Renal cortical epithelial cell (primary cell): ENCODE measurements around the gene TTLL3. TPM values are rescaled to one million over a fixed set of nuclear protein-coding genes. Genes with fewer than 3 reads are reported as not detected.
A peak's percentile ranks its signal among the peaks of the same experiment; 100 is the strongest.
"Not testable (repeated sequence)": the region's sequence is repeated elsewhere in the genome, so short reads cannot be mapped to it uniquely, and the experiment has no call there.

Source experiments
- DNase-seq: peaks from one replicate; pipeline ENCODE4 v3.0.0-alpha.2; 2011; ENCODE audit warnings: low read depth
- total RNA-seq: library from RNA; depleted of rRNA; stranded (reverse); fragments of >200 nt; gene quantifications from 2 replicates; pipeline ENCODE4 v1.2.3, GENCODE V29; 2014

TTLL3 gene
- total RNA-seq, 1 donor from 2014 or later = 33.6 TPM

DNA sequence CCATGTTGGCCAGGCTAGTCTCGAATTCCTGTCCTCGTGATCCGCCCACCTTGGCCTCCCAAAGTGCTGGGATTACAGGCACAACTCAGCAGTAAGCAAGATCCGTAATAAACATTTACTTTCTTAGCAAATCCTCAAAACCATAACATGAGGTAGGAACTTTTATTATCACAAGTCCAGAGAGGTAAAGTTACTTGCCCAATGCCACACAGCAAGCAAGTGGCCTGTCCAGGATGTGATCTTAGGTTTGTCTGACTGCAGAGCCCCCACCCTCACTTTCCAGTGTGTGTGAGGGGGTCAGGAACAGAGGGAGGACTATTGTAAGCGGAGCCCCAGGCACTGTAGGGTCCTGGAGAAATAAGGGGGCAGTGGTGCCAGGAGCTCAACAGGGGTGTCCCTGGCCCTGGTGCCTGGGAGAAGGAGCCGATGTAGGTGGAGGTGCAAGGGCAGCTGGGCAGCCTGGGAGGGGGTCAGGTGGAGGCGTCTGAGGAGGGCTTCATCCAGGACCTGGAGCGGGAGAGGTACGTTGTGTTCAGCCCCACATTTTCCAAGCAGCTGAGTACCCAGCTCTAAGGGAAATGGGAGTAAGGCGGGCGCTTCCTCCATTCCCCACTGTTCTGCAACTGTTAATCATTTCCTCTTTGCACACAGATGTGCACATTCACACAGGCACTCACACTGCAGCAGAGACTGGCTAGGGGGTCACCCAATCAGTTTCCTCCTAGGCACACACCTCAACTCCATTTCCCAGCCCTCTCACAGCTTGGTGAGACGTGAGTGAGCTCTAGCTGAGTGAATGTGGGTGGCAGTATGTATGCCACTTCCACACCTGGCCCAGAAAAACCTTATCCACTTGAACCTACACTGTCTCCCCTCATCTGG lies 27.9 kb downstream of the TTLL3 start:
- no peak for DNase-seq

DNA sequence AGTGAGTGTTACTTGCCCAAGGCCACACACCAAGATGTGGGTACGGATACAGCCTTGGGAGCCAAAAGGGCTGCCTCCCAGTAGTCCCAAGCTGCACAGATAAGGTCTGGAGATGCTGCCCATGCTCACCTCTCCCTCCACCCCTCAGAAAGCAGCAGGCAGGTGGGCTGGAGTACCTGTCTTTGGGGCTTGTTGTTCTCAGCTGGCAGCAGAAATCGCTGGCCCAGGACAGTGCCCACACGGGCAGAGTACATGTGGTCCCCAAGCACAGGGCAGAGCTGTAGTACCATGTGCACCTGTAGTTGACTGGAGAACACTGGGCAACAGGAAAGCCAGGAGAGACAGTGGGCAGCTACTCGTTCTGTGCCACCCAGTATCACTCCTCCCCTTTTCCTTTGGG lies 28.8 kb downstream of the TTLL3 start:
- DNase-seq = no peak

DNA sequence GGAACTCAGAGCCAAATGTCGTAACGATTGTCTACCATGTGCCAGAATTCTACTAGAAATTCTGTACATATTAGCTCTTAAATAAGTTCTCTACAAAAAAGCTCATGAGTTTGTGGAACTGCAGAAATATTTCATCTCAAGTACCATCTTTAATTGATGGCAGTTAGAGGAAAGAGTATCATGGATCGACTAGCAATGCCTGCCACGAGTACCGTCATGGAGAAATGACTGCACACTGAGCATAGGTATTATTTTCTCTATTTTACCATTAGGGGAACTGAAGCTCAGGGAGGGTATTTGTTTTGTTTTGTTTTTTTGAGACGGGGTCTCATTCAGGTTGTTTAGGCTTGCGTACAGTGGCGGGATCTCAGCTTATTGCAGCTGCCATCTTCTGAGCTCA lies 31.0 kb downstream of the TTLL3 start:
- DNase-seq = no peak

DNA sequence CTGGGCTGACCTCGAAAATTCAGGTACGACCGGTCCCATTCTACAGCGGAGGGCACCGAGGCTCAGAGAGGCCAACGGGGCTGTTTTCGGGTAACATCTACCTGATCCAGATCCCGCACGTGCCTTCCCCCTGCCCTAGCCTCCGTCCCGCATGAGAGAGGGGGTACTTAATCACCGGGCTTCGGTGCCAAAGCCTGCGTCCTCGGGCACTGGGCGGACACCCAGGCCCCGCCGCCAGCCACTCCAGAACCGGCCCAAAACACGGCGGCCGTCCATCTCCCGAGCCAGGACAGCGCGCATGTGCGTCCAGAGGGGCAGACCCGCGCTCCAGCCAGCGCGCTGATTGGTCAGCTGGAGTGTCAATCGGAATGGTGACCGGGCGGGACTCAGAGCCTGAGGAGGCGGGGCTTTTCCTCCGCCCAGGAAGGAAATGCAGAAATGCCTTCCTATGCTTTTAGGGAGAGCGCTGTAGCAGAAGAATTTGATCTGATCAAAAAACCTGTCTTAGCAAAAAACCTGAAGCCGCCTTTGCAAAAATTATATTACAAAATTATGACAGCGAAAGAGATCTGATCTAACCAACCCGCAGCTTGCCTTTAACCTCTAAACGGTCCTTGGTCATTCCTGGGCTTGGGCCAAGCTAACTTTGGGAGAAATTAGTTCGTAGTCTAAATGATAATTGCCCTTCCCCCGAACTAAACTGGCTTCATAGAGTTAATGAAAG lies 33.8 kb downstream of the TTLL3 start, which contains the start of gene RPUSD3:
RPUSD3 (minus strand) TSS at position 294 of the 724 bp plus-strand sequence; CDS start at position 276, 18 bp downstream.
- peak; percentile 80 for DNase-seq

DNA sequence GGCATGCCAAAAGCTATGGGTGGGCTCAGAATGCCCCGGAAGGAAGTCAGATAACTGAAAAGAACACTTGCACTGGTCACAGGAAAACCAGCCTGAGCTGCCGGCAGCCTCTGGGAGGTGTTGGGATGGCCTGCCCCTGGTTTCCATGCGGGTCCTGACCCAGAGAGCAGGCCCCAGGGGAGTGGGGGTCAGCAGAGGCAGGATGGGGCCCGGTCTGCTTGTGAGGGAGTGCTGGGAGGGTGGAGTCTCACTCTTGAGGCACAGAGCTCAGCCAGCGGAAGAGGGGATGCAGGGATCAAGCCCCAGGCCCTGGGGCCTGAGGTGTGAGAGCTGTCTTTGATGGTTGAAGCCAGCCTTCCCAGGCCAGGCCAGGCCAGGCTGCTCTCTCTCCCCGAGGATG lies 36.2 kb downstream of the TTLL3 start:
- DNase-seq = no peak

DNA sequence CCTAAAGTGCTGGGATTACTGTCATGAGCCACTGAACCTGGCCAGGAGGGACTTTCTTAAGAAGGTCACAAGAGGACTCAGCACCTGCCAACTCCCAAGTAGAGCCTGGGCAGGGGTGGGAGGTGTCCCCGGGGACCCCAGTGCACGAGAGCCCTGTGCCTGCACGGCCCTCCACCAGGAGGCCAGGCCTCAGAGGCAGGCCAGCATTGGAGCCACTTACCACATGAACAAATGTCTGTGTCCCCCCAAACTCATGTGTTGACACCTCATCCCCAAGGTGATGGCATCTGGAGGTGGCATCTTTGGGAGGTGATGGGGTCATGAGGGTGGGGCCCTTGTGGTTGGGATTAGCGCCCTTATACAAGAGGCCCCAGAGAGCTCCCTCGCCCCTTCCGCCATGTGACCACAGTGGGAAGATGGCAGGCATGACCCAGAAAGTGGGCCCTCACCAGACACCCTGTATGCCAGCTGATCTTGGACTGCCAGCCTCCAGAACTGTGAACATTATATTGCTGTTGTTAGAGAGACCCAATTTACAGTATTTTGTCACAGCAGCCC lies 36.9 kb downstream of the TTLL3 start:
- DNase-seq = no peak

DNA sequence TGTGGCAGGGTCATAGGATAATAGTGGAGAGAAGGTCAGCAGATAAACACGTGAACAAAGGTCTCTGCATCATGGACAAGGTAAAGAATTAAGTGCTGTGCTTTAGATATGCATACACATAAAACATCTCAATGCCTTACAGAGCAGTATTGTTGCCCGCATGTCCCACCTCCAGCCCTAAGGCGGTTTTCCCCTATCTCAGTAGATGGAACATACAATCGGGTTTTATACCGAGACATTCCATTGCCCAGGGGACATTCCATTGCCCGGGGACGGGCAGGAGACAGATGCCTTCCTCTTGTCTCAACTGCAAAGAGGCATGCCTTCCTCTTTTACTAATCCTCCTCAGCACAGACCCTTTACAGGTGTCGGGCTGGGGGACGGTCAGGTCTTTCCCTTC lies 37.8 kb downstream of the TTLL3 start:
- DNase-seq = not testable (repeated sequence)

DNA sequence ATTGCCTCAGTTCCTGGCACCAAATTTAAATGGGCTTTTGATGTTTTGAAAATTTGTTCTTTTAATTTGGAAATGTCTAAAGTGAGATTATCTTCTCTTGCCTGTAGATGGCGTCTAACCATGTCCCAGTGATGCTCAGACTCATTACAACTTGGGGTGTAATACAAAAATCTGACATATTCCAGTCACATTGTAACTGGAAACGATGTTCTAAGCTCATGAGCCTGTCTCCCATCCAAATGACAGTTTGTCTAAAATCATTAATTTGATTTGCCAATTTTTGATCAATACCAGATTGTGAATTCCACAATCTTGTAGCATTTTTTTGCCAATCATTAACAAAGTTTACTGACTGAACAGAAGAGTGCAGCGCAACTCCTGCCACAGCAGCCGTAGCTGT lies 38.8 kb downstream of the TTLL3 start:
- DNase-seq = peak; percentile 32

DNA sequence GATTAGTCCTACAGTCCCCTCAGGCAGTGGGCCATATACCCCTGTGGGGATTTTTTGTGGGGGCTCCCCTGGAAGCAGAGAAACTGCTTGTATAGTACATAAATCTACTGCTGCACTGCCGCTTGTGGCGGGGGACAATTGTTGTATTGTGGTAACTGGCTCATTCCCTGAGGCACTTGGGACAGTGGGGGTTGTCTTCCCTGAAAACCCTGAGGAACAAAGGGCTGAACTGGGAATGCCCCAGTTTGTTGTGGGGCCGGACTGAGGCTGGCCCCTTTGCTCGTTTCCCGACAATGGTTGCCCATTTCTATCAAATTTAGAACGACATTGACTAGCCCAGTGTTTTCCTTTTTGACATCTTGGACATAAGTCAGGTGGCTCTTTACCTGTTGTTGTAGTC lies 41.3 kb downstream of the TTLL3 start:
- DNase-seq = not testable (repeated sequence)

DNA sequence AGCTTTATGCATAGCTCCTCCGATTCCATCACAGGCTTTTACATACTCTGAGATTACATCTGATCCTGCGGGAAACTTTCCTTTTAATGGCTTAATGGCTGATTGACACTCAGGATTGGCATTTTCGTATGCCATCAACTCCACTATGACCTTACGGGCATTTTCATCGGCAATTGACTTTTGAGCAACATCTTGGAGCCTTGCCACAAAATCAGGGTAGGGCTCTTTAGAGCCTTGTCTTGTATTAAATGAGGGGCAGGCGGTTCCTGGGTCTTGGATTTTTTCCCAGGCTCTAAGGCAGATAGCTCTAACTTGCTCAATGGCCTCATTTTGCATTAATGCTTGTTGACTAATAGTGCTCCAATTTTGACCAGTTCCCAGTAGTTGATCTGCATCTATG lies 41.9 kb downstream of the TTLL3 start:
- DNase-seq = peak; percentile 47

DNA sequence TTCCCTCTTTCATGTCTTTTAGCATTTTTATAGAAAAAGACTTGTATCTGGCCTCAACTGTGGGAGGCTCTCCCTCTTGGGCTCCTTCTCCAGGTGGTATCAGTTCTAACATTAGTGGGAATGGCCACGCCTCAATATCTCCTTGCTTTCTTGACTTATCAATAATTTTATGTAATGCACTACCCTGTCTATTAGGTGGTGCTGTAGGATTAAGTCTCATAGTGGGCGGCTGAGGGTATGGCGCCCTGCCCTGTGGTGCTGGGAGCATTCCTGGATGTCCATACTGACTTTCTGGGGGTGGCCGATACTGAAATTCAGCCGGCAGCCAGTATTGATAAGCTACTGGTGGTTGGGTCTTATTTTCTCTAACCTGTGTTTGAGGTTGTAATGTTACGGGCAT lies 42.5 kb downstream of the TTLL3 start:
- DNase-seq = no peak

DNA sequence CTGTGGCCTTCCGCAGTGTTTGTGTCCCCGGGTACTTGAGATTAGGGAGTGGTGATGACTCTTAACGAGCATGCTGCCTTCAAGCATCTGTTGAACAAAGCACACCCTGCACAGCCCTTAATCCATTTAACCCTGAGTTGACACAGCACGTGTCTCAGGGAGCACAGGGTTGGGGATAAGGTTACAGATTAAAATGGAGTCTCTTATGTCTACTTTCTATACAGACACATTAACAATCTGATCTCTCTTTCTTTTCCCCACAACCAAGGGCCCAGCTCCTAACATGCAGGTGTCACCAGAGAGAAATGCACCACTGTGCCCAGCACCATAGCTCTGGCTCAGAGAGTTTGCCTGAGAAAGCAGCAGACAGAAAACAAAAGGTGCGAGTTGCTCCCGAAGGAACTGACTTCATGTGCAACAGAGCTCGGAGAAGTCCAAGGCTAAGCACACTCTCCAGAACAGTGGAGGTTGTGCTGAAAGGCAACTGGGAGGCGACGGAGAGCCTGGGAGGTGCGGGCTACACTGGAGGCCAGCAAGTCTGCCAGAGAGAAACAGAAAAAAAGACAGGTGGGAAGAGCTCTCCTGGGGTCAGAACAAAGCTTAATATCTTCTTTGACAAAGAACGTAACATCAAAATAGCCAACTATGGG lies 44.4 kb downstream of the TTLL3 start:
- DNase-seq = not testable (repeated sequence)

DNA sequence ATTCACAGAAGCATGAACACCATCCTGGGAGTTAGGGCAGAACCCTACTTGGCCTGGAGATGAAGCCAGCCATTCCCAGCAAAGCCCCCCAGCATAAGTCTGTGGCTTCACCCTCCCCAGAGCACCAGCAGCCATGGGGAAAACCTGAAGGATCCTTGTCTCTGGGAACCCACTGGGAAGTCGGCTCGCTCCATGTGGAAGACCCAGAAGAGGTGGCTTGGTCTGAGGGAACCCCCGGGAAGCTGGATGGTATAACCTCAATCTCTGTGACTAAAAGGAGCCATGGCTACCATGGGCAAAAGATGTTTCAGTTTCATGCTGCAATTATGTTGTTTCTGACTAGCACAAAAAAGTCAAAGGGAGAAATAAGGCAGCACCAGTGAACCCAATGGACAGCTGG lies 45.5 kb downstream of the TTLL3 start:
- no peak for DNase-seq

DNA sequence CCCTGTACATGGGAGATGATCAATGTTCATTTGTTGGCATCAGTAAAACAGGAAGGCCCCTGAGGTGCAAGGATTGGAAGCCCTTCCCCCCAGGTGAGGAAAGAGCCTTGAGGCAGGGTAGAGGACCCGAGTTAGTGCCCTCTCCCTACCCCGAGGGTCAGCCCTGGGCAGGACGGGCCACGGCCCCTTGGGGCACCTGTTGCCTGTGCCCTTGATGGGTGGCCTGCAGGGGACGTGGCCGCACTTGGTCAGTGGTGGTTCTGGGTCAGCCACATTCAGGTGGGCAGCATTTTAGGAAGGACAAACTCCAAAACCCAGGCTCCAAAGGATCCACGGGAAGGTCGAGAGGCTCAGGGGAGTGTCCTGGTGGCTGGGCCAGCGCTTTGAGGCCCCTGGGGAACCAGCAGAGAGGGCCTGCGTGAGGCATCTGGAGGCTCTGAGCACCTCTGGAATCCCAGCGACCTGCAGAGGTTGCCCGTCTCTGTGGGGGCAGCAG lies 49.5 kb downstream of the TTLL3 start:
- no peak for DNase-seq

DNA sequence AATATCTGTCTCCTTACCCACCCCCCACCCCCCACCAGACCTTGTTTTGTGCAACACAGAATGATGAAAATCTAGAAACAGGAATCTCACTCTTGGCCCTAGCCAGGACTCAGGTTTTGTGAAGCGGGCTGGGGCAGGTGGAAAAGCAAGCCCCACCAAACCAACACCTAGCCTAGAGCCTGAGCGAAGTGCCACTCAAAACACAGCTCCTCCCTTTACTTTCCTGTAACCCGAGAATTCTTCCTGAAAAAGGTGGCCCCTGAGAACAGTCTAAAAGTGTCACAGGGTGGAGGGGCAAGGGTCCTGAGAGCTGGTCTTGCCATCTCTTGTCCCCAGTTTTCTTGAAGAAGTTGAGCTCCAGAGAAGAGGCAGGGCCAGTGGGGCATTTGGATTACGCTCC lies 51.1 kb downstream of the TTLL3 start:
- no peak for DNase-seq

DNA sequence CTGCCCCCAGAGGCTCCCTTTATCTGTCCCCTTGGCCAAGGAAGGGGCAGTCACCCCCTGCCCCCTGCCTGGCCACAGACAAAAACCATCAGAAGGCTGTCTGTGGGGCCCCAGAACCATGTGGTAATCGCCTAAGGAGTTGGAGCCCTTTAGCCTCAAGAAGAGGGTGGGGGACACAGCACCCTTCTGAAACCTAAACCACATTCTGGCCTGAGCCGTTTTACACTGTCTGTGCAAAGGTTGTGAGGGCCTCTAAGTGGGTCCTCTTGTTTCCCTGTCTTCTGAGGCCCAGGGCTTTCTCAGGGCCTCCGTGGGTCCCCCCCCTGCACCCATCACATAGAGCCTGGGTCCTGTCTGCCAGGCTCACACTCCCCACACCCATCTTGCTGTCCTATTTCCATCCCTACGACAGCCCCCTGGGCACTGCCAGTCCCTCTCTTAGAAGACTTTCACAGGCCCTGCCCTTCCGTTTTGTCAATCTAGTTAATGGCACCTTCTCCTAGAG lies 51.6 kb downstream of the TTLL3 start:
- no peak for DNase-seq

DNA sequence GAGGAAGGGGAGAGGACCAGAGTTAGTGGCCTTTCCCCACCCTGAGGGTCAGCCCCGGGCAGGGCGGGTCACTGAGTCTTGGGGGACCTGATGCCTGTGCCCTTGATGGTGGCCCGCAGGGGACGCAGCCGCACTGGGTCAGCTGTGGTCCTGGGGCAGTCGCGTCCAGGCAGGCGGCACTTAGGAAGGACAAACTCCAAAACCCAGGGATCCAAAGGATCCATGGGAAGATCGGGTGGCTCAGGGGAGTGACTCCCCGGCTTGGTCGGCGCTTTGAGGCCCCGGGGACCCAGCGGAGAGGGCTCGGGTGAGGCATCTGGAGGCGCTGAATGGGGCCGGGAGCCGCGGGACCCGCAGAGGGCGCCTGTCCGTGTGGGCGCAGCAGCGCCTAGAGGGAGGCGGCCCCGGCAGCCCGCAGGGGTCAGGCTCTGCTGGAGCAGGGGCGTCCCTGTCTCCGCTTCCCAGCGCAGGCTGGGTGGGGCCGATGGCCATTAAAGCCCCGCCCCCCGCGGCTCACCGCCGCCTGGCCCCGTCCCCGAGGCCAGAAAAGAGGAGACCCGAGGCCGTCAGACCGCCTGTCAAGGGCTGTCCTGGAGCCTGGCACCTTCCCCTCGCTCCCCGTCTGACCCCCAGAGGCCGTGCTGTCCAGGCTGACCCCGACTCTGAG lies 52.5 kb downstream of the TTLL3 start:
- no peak for DNase-seq

DNA sequence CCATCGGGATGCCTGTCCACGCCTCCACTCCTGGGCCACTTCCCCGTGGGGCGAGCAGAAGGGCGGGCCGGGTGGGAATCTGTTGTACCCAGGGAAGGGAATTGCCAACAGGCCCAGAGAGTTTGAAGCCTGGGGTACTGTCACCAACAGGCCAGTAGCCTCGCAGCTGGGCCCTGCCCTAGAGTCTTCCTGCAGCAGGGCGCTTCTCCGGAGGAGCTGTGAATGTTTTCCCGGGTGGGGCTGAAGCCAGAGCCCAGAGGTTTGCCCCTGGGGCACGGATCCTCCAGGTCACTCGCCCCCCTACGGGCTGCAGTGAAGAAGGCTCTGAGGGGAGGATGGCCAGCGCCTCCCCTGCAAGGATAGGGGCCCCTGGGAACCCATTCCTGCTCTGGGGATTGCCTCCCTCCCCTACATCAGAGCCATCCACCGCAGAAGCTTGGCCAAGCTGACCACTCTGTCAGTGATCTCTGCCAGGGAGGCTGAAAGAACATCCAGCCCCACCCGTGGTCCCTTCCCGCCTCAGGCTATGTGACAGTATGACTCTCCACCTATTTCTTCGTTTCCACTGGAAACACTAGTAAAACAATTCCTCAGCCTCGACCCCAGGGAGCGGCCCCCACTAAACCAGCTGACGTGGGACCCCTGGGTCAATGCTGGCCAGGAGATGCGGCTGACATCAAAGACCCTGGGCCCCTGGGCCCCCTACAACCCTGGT lies 53.2 kb downstream of the TTLL3 start:
- no peak for DNase-seq

DNA sequence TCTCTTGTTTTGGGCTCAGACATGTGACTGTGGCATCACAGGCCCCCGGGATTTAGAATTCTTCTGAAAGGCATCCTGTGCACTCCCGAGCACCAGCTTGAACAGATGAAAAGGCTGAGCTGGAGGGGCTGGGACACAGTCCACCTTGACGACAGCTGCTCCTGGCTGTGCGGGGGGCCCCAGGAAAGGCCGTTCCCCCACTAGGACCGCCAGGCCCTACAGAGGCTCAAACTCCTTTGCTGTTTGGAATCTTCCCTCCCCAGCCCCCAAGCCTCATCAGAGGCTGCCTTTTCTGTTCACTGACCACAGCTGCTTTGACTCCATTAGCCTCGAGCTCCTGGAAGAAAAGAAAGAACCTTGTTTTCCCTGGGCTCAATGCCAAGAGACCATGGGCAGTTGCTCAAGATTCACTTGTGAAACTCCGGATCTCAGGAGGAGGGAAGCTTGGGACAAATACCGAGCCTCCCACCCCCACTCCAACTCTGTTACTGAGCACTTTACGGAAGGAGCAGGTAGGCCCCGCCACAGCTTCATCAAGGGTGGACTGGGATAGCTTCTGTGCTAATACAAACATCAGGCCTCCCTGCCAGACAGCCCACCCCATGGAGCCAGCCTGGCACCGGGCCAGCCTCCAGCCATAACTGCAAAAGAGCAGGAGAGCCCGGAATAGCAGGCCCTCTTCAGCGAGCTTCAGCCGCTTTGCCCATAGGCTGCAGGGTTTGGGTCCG lies 54.3 kb downstream of the TTLL3 start:
- peak; percentile 95 for DNase-seq

DNA sequence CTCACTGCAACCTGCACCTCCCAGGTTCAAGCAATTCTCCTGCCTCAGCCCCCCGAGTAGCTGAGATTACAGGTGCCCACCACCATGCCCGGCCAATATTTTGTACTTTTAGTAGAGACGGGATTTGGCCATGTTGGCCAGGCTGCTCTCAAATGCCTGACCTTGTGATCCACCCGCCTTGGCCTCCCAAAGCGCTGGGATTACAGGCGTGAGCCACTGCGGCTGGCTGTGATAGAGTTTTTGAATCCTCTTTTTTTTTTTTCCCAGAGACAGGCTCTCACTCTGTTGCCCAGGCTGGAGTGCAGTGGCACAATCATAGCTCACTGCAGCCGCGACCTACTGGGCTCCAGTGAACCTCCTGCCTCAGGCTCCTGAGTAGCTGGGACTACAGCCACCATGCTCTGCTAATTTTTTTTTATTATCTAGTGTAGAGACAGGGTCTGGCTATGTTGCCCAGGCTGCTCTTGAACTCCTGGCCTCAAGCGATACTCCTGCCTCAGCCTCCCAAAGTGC lies 55.1 kb downstream of the TTLL3 start:
- not testable (repeated sequence) for DNase-seq
